H9 (cell line): ENCODE results near the gene SCP2. TPM values are rescaled to one million over a fixed set of nuclear protein-coding genes. Genes with fewer than 3 reads are reported as not detected.

ENCODE experiments used
- DNase-seq: peaks from one replicate; pipeline ENCODE4 v3.0.0-alpha.2; 2017
- H2AFZ ChIP-seq: one replicate; pipeline ENCODE4 v1.6.1; 2013; ENCODE audit warnings: mild to moderate bottlenecking, low read length, control low read depth, moderate library complexity
- H2AK5ac ChIP-seq: 2 replicates; pipeline ENCODE4 v1.6.1; 2013; ENCODE audit warnings: low read length, control low read depth, mixed read lengths; ENCODE audit not compliant: insufficient read length
- H2BK120ac ChIP-seq: one replicate; pipeline ENCODE4 v1.6.1; 2013; ENCODE audit warnings: low read depth, mild to moderate bottlenecking, low read length, control low read depth, inconsistent platforms; ENCODE audit not compliant: poor library complexity, severe bottlenecking
- H2BK12ac ChIP-seq: 2 replicates; pipeline ENCODE4 v1.6.1; 2013; ENCODE audit warnings: low read length, control low read depth, mixed read lengths, low read depth; ENCODE audit not compliant: insufficient read length
- H2BK15ac ChIP-seq: 2 replicates; pipeline ENCODE4 v1.6.1; 2013; ENCODE audit warnings: low read depth, low read length, control low read depth
- H2BK20ac ChIP-seq: one replicate; pipeline ENCODE4 v1.6.1; 2013; ENCODE audit warnings: low read depth, mild to moderate bottlenecking, low read length, control low read depth, inconsistent platforms; ENCODE audit not compliant: poor library complexity, severe bottlenecking
- H2BK5ac ChIP-seq: 2 replicates; pipeline ENCODE4 v1.6.1; 2013; ENCODE audit warnings: low read length, control low read depth, mixed read lengths; ENCODE audit not compliant: insufficient read length
- H3K14ac ChIP-seq: 2 replicates; pipeline ENCODE4 v1.6.1; 2013; ENCODE audit warnings: low read length, control low read depth; ENCODE audit not compliant: insufficient read depth
- H3K18ac ChIP-seq: 2 replicates; pipeline ENCODE4 v1.6.1; 2013; ENCODE audit warnings: low read depth, mild to moderate bottlenecking, mixed read lengths, low read length, control low read depth; ENCODE audit not compliant: insufficient read length
- H3K23ac ChIP-seq: 2 replicates; pipeline ENCODE4 v1.6.1; 2013; ENCODE audit warnings: low read length, control low read depth, mixed read lengths, low read depth; ENCODE audit not compliant: insufficient read length
- H3K23me2 ChIP-seq: 2 replicates; pipeline ENCODE4 v1.6.1; 2013; ENCODE audit warnings: low read depth, mild to moderate bottlenecking, mixed read lengths, low read length, control low read depth; ENCODE audit not compliant: insufficient read length, poor library complexity, severe bottlenecking
- H3K27ac ChIP-seq: 2 replicates; pipeline ENCODE4 v1.5.1; 2013; ENCODE audit warnings: low read length, control low read depth, mixed read lengths, low read depth; ENCODE audit not compliant: insufficient read length
- H3K27me3 ChIP-seq: 2 replicates; pipeline ENCODE4 v1.6.1; 2013; ENCODE audit warnings: low read length, control low read depth, inconsistent platforms; ENCODE audit not compliant: insufficient read depth
- H3K4ac ChIP-seq: 2 replicates; pipeline ENCODE4 v1.6.1; 2013; ENCODE audit warnings: low read depth, mild to moderate bottlenecking, control low read depth, inconsistent platforms, low read length, moderate library complexity
- H3K4me1 ChIP-seq: 2 replicates; pipeline ENCODE4 v1.6.1; 2013; ENCODE audit warnings: low read length, control low read depth, inconsistent platforms; ENCODE audit not compliant: insufficient read depth
- H3K4me2 ChIP-seq: 2 replicates; pipeline ENCODE4 v1.6.1; 2013; ENCODE audit warnings: low read length, control low read depth, mixed read lengths; ENCODE audit not compliant: insufficient read length, insufficient read depth
- H3K56ac ChIP-seq: 2 replicates; pipeline ENCODE4 v1.6.1; 2013; ENCODE audit warnings: low read depth, mild to moderate bottlenecking, mixed read lengths, low read length, control low read depth; ENCODE audit not compliant: insufficient read length
- H3K79me1 ChIP-seq: 2 replicates; pipeline ENCODE4 v1.6.1; 2013; ENCODE audit warnings: low read depth, mild to moderate bottlenecking, moderate library complexity, low read length, control low read depth, inconsistent platforms; ENCODE audit not compliant: insufficient read depth, poor library complexity, severe bottlenecking
- H3K79me2 ChIP-seq: 2 replicates; pipeline ENCODE4 v1.6.1; 2013; ENCODE audit warnings: low read length, control low read depth, inconsistent platforms; ENCODE audit not compliant: insufficient read depth
- H3K9ac ChIP-seq: 2 replicates; pipeline ENCODE4 v1.6.1; 2013; ENCODE audit warnings: low read length, control low read depth, mixed read lengths; ENCODE audit not compliant: insufficient read length; ENCODE audit errors: extremely low read depth
- H3K9me3 ChIP-seq: one replicate; pipeline ENCODE4 v1.6.1; 2013; ENCODE audit warnings: low read depth, low read length, inconsistent platforms; ENCODE audit not compliant: control insufficient read depth
- H3T11ph ChIP-seq: one replicate; pipeline ENCODE4 v1.6.1; 2013; ENCODE audit warnings: mild to moderate bottlenecking, low read length, control low read depth, inconsistent platforms
- H4K20me1 ChIP-seq: one replicate; pipeline ENCODE4 v1.6.1; 2013; ENCODE audit not compliant: control insufficient read depth, insufficient read length, insufficient read depth
- H4K5ac ChIP-seq: 2 replicates; pipeline ENCODE4 v1.6.1; 2013; ENCODE audit warnings: low read depth, mild to moderate bottlenecking, mixed read lengths, low read length, control low read depth; ENCODE audit not compliant: insufficient read length
- H4K8ac ChIP-seq: replicated peaks from 2 replicates; pipeline ENCODE4 v1.6.1; 2013; ENCODE audit warnings: low read length, control low read depth, mixed read lengths, low read depth; ENCODE audit not compliant: insufficient read length
- H4K91ac ChIP-seq: 2 replicates; pipeline ENCODE4 v1.6.1; 2013; ENCODE audit warnings: low read depth, mild to moderate bottlenecking, moderate library complexity, mixed read lengths, low read length, control low read depth; ENCODE audit not compliant: insufficient read length
- H3K27ac Mint-ChIP-seq, 3 experiments: 2 replicates in 2 of 3; 3 replicates in 1 of 3; pipeline ENCODE4 v1.8.0; 2020 to 2021; ENCODE audit warnings: mixed read lengths in 3 of 3, mild to moderate bottlenecking in 1 of 3, moderate library complexity in 1 of 3
- H3K27me3 Mint-ChIP-seq: 2 replicates; pipeline ENCODE4 v1.8.0; 2021; ENCODE audit warnings: low read depth, mild to moderate bottlenecking, moderate library complexity, mixed read lengths
- H3K36me3 Mint-ChIP-seq, 3 experiments: 2 replicates in 2 of 3; 3 replicates in 1 of 3; pipeline ENCODE4 v1.8.0; 2020 to 2021; ENCODE audit warnings: low read depth in 3 of 3, mixed read lengths in 3 of 3; ENCODE audit not compliant: insufficient read depth in 1 of 3
- H3K4me1 Mint-ChIP-seq, 2 experiments: 2 replicates each; pipeline ENCODE4 v1.8.0; 2020; ENCODE audit warnings: mixed read lengths in 2 of 2
- H3K4me3 Mint-ChIP-seq, 2 experiments: 2 replicates in 1 of 2; 3 replicates in 1 of 2; pipeline ENCODE4 v1.8.0; 2020 to 2021; ENCODE audit warnings: mild to moderate bottlenecking in 2 of 2, mixed read lengths in 2 of 2, moderate library complexity in 1 of 2
- H3K9me3 Mint-ChIP-seq, 2 experiments: 2 replicates in 1 of 2; 3 replicates in 1 of 2; pipeline ENCODE4 v1.8.0; 2020; ENCODE audit warnings: mild to moderate bottlenecking in 2 of 2, mixed read lengths in 2 of 2, moderate library complexity in 1 of 2
- WGBS: extraction: QIAGEN DNeasy Blood & Tissue Kit; methylation state at CpG from one replicate; pipeline ENCODE4 v1.1.7; 2013; ENCODE audit warnings: missing lambda C conversion rate, low lambda C conversion rate, mixed read lengths; ENCODE audit not compliant: insufficient read length; ENCODE audit errors: extremely low coverage; 5-methylcytosine and 5-hydroxymethylcytosine counted together
- total RNA-seq: library from RNA; stranded (reverse); gene quantifications from 2 replicates; pipeline ENCODE4 v1.2.1, GENCODE V29; 2021
- TF ChIP-seq, protein P1 (sequence below): fragments of 200-600 bp; sonication (generic); conservative IDR thresholded peaks from 3 replicates; pipeline ENCODE4 v1.8.0; 2021; ENCODE audit warnings: antibody characterized with exemption, mild to moderate bottlenecking

Gene SCP2
- total RNA-seq, 1 experiment from 2014 or later = 48.8 TPM

DNA sequence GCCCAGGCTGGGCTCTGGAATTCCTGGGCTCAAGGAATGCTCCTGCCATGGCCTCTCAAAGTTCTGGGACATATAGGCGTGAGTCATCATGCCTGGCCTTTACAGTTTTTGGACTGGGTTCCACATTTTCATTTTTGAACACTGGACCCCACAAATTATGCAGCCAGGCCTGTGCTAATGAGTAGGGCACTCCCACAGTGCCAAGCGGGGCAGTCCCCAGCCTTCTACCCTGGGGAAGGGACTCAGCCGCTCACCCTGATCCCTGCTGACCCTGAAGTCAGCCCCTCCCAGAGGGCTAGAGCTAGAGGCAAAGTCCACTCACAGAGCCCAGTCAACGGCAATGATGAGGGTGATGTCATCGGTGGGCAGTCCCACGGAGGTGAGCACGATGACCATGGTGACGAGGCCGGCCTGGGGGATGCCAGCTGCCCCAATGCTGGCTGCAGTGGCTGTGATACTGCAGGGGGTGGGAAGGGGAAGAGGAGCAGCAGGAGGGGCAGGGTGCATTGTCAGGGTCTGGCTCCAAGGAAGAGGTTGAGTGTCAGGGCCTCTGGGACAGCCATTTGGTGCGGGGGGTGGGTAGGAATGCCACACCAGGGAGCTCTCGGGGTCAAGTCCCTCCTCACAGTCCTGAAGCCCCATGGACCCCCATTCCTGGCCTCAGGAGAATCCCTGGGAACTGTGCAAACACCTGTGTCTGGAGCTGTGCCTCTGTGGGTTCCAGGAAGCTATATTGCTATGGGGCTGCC lies 162.6 kb downstream of the SCP2 start:
- no peak overlapping the region for H3K4me2 ChIP-seq
- H3K27me3 ChIP-seq = no peaks in the 10 kb centered on the region
- no peak overlapping the region for H3K9ac ChIP-seq
- Mint-ChIP-seq H3K27me3 (peaks cover 5% of the 10 kb centered on the region), H3K27ac (no peak overlapping the region), H3K4me3 (no peak overlapping the region), H3K9me3 (no peaks in the 10 kb centered on the region), H3K36me3 (no peaks in the 10 kb centered on the region), H3K4me1 (peaks cover 4% of the 10 kb centered on the region in 2 experiments; a peak in 3 of 4 replicates)
- no peaks in the 10 kb centered on the region for H4K20me1 ChIP-seq
- H3K56ac ChIP-seq = no peak overlapping the region
- H3K18ac ChIP-seq = no peak overlapping the region
- no peak overlapping the region for H3K23ac ChIP-seq
- no peak overlapping the region for H3K27ac ChIP-seq
- H3K9me3 ChIP-seq = no peaks in the 10 kb centered on the region
- H4K5ac ChIP-seq = no peak overlapping the region
- no peak overlapping the region for H2AK5ac ChIP-seq
- no peaks in the 10 kb centered on the region for H3K23me2 ChIP-seq
- no peak overlapping the region; the same call in 1 of the 2 replicates for H3K14ac ChIP-seq
- no peak overlapping the region for H3K4ac ChIP-seq
- H2BK15ac ChIP-seq = no peak overlapping the region
- no peaks in the 10 kb centered on the region for H3K4me1 ChIP-seq
- no peak overlapping the region for H2BK20ac ChIP-seq
- no peak overlapping the region for H4K91ac ChIP-seq
- H2BK5ac ChIP-seq = no peak overlapping the region
- TF ChIP-seq, protein P1, sequence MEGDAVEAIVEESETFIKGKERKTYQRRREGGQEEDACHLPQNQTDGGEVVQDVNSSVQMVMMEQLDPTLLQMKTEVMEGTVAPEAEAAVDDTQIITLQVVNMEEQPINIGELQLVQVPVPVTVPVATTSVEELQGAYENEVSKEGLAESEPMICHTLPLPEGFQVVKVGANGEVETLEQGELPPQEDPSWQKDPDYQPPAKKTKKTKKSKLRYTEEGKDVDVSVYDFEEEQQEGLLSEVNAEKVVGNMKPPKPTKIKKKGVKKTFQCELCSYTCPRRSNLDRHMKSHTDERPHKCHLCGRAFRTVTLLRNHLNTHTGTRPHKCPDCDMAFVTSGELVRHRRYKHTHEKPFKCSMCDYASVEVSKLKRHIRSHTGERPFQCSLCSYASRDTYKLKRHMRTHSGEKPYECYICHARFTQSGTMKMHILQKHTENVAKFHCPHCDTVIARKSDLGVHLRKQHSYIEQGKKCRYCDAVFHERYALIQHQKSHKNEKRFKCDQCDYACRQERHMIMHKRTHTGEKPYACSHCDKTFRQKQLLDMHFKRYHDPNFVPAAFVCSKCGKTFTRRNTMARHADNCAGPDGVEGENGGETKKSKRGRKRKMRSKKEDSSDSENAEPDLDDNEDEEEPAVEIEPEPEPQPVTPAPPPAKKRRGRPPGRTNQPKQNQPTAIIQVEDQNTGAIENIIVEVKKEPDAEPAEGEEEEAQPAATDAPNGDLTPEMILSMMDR = no peak
- H2BK120ac ChIP-seq = no peak overlapping the region
- no peak overlapping the region for H4K8ac ChIP-seq
- no peak overlapping the region for H3T11ph ChIP-seq
- no peak overlapping the region for H2AFZ ChIP-seq
- H3K79me2 ChIP-seq = no peaks in the 10 kb centered on the region
- H2BK12ac ChIP-seq = no peak overlapping the region
- no peaks in the 10 kb centered on the region for H3K79me1 ChIP-seq
- no CpG with 5 or more reads among the region's 11 CpGs for WGBS
- no peak for DNase-seq
